Endothelial cell of umbilical vein (primary cell): ENCODE data around the gene DNAI1. TPM values are rescaled to one million over a fixed set of nuclear protein-coding genes. Genes with fewer than 3 reads are reported as not detected.

Source experiments
- BruUV-seq: library from RNA; stranded (reverse); fragments of 400-500 nt; replicated peaks from 2 replicates; lab custom pipeline; 2021; lab: Mats Ljungman, UMichigan
- CTCF ChIA-PET: fragments of 300-600, 350-600 bp; sonication (Branson Sonifier 250); formaldehyde crosslinking; loops from one replicate; lab custom pipeline; 2021; ENCODE audit warnings: antibody characterized with exemption, inconsistent platforms; lab: Charles Lee
- POLR2A ChIA-PET: fragments of 300-600, 350-600 bp; sonication (Branson Sonifier 250); formaldehyde crosslinking; loops from one replicate; lab custom pipeline; 2021; ENCODE audit warnings: antibody characterized with exemption, inconsistent platforms; lab: Charles Lee
- DNase-seq: peaks from one replicate; pipeline ENCODE4 v3.0.0-alpha.2; 2011; ENCODE audit warnings: low read depth, low spot score
- FAIRE-seq: peaks from 2 replicates; lab custom pipeline; 2011; peaks lifted over from hg19 to GRCh38; lab: Jason Lieb, UNC
- H2AFZ ChIP-seq: 2 replicates; pipeline ENCODE4 v1.6.0; 2012; ENCODE audit warnings: low read depth, low read length, control low read depth, inconsistent platforms
- H3K27ac ChIP-seq: 2 replicates; pipeline ENCODE4 v1.5.1; 2011; ENCODE audit warnings: low read depth, mild to moderate bottlenecking, control low read depth, low read length, moderate library complexity; ENCODE audit not compliant: insufficient read depth
- H3K27me3 ChIP-seq, 2 experiments: 2 replicates each; pipeline versions ENCODE4 v1.6.0 to v1.6.1; 2011; ENCODE audit warnings: low read length in 2 of 2, mixed read lengths in 1 of 2; ENCODE audit not compliant: control insufficient read depth in 2 of 2, insufficient read depth in 2 of 2
- H3K36me3 ChIP-seq, 2 experiments: 2 replicates in 1 of 2; 3 replicates in 1 of 2; pipeline ENCODE4 v1.5.1; 2011; ENCODE audit warnings: low read length in 2 of 2, mild to moderate bottlenecking in 1 of 2, moderate library complexity in 1 of 2; ENCODE audit not compliant: control insufficient read depth in 2 of 2, insufficient read depth in 2 of 2; ENCODE audit errors: extremely low read depth in 1 of 2
- H3K4me1 ChIP-seq: 3 replicates; pipeline ENCODE4 v1.5.1; 2011; ENCODE audit warnings: mild to moderate bottlenecking, low read length; ENCODE audit not compliant: control insufficient read depth, insufficient read depth; ENCODE audit errors: extremely low read depth
- H3K4me2 ChIP-seq: 2 replicates; pipeline ENCODE4 v1.6.1; 2011; ENCODE audit warnings: low read length, control low read depth, mixed read lengths; ENCODE audit not compliant: insufficient read depth
- H3K4me3 ChIP-seq, 3 experiments: fragments of 200-600 bp in 1 of 3; sonication (generic), shearing (Covaris generic) in 1 of 3; replicated peaks in 1 of 3; 2 replicates each; pipeline ENCODE4 v1.5.1; 2011 to 2016; ENCODE audit warnings: control low read depth in 3 of 3, low read length in 3 of 3, mild to moderate bottlenecking in 2 of 3, inconsistent platforms in 1 of 3, low read depth in 1 of 3, moderate library complexity in 1 of 3; ENCODE audit not compliant: insufficient read depth in 1 of 3
- H3K79me2 ChIP-seq: 2 replicates; pipeline ENCODE4 v1.6.0; 2012; ENCODE audit warnings: low read length, inconsistent platforms; ENCODE audit not compliant: control insufficient read depth, insufficient read depth
- H3K9ac ChIP-seq: replicated peaks from 2 replicates; pipeline ENCODE3; 2011; ENCODE audit warnings: low read length, control low read depth; ENCODE audit not compliant: insufficient read depth; ENCODE audit errors: extremely low read depth
- H3K9me1 ChIP-seq: replicated peaks from 3 replicates; pipeline ENCODE4 v1.6.0; 2011; ENCODE audit warnings: mild to moderate bottlenecking, low read length; ENCODE audit not compliant: control insufficient read depth, insufficient read depth; ENCODE audit errors: extremely low read depth
- H3K9me3 ChIP-seq: replicated peaks from 2 replicates; pipeline ENCODE4 v1.5.1; 2012; ENCODE audit warnings: low read length, inconsistent platforms; ENCODE audit not compliant: control insufficient read depth, insufficient read depth
- H4K20me1 ChIP-seq: replicated peaks from 2 replicates; pipeline ENCODE3; 2011; ENCODE audit warnings: mild to moderate bottlenecking, low read length; ENCODE audit not compliant: control insufficient read depth, insufficient read depth; ENCODE audit errors: extremely low read depth
- CTCF ChIP-seq, 2 donors: IDR thresholded peaks; 1 replicate in 1 of 2; 2 replicates in 1 of 2; pipeline ENCODE4 v1.5.1; 2011; ENCODE audit warnings: low read length in 2 of 2, mild to moderate bottlenecking in 2 of 2, moderate library complexity in 2 of 2, control low read depth in 1 of 2, inconsistent platforms in 1 of 2, low read depth in 1 of 2; ENCODE audit not compliant: insufficient read depth in 1 of 2; ENCODE audit errors: extremely low read depth in 1 of 2
- EZH2 ChIP-seq: IDR thresholded peaks from 2 replicates; pipeline ENCODE4 v1.6.1; 2012; ENCODE audit warnings: borderline replicate concordance, low read depth, mild to moderate bottlenecking, moderate library complexity, low read length, inconsistent platforms; ENCODE audit not compliant: severe bottlenecking
- FOS ChIP-seq: IDR thresholded peaks from 2 replicates; pipeline ENCODE4 v1.6.1; 2011; ENCODE audit warnings: mild to moderate bottlenecking, low read length, moderate library complexity, borderline replicate concordance; ENCODE audit not compliant: insufficient read depth
- GATA2 ChIP-seq: IDR thresholded peaks from 2 replicates; pipeline ENCODE4 v1.7.0; 2011; ENCODE audit warnings: low read depth, mild to moderate bottlenecking, moderate library complexity, mixed read lengths, low read length; ENCODE audit not compliant: insufficient read length, insufficient read depth
- JUN ChIP-seq: IDR thresholded peaks from 2 replicates; pipeline ENCODE4 v1.6.1; 2011; ENCODE audit warnings: borderline replicate concordance, low read depth; ENCODE audit not compliant: insufficient read length, insufficient read depth
- MAX ChIP-seq: IDR thresholded peaks from 2 replicates; pipeline ENCODE4 v1.6.1; 2011; ENCODE audit not compliant: insufficient read depth, insufficient read length
- MYC ChIP-seq: IDR thresholded peaks from one replicate; pipeline ENCODE4 v1.6.1; 2011; ENCODE audit warnings: mild to moderate bottlenecking, low read depth, low read length
- POLR2A ChIP-seq: IDR thresholded peaks from 2 replicates; pipeline ENCODE4 v1.6.1; 2012; ENCODE audit warnings: low read depth, mild to moderate bottlenecking, control low read depth, low read length
- POLR2AphosphoS5 ChIP-seq: IDR thresholded peaks from 2 replicates; pipeline ENCODE4 v1.6.1; 2012; ENCODE audit warnings: low read depth, mild to moderate bottlenecking, control low read depth, low read length, moderate library complexity; ENCODE audit not compliant: insufficient read depth
- dilution Hi-C: fragments of 300-500 bp; cut with MboI; formaldehyde crosslinking; loops from one replicate; pipeline ENCODE4 v1.15.0; 2019; ENCODE audit warnings: low sequenced_read_pairs; ENCODE audit not compliant: extremely low pct_ligation_motif_present
- intact Hi-C: fragments of 100-400 bp; cut with micrococcal nuclease; formaldehyde crosslinking; loops from one replicate; pipeline ENCODE4 v1.10.0; 2022
- polyA plus RNA-seq, 4 experiments: library from polyadenylated mRNA; depleted of rRNA in 3 of 4; stranded (reverse) in 3 of 4; unstranded in 1 of 4; fragments of >200 nt; gene quantifications; 2 replicates each; pipeline versions ENCODE4 v1.2.1 to v1.2.3, GENCODE V29; 2011 to 2012; ENCODE audit warnings: missing spikeins in 1 of 4
- total RNA-seq: library from RNA; stranded (reverse); gene quantifications from 2 replicates; pipeline ENCODE4 v1.2.3, GENCODE V29; 2021

Gene DNAI1
- total and polyA plus RNA-seq, 2 donors (not counting 3 experiments of a cell fraction or from before 2014, with no cell fraction given): not detected

- intact Hi-C loops (no loop called here), dilution Hi-C loops (loop anchor here (25.0 kb wide), 1 partner anchor 93 kb away; no protein-coding TSS in a partner anchor)
- Histone ChIP-seq H3K4me2 (no peak overlapping the region), H3K27ac (no peak overlapping the region), H3K9me1 (no peaks in the 10 kb centered on the region), H4K20me1 (no peaks in the 10 kb centered on the region), H3K36me3 (no peaks in the 10 kb centered on the region), H2AFZ (no peak overlapping the region), H3K4me3 (no peak overlapping the region), H3K4me1 (no peaks in the 10 kb centered on the region), H3K27me3 (peaks cover 10 to 17% of the 10 kb centered on the region in 2 experiments), H3K79me2 (no peaks in the 10 kb centered on the region), H3K9ac (no peak overlapping the region), H3K9me3 (no peaks in the 10 kb centered on the region)
- ChIA-PET POLR2A (no interaction called here), CTCF (interaction anchor here (1.0 to 2.7 kb wide), 5 partner anchors 18 to 102 kb away, joined by 3 to 19 read pairs (median 11); no protein-coding TSS in a partner anchor)
- DNase-seq: no peak
- FAIRE-seq: no peak
- no TSS peak for BruUV-seq
- TF ChIP-seq CTCF (IDR thresholded peaks at IDR 0.05; ENCODE audit: extremely low read depth in 1 of 2, insufficient read depth in 1 of 2, low read depth in 1 of 2, low read length in 2 of 2) (no peak), POLR2A (no peak), MAX (no peak), MYC (no peak), JUN (no peak), POLR2AphosphoS5 (no peak), FOS (no peak), GATA2 (no peak), EZH2 (no peak)
Observed at GRCh38 chr9:34505370-34506120, 46.9 kb downstream of the DNAI1 start.
